GM12878 (cell line): ENCODE results near the gene COX4I2. TPM values are rescaled to one million over a fixed set of nuclear protein-coding genes. Genes with fewer than 3 reads are reported as not detected.

Experiments
- ATAC-seq: fragments of 200-7000 bp; cut with Tn5 transposase; 3 replicates; pipeline ENCODE4 v1.9.1; 2020; ENCODE audit warnings: mild to moderate bottlenecking, moderate library complexity
- BruUV-seq: library from RNA; stranded (reverse); fragments of 400-500 nt; replicated peaks from 2 replicates; lab custom pipeline; 2021; lab: Mats Ljungman, UMichigan
- CTCF ChIA-PET: fragments of 300-600 bp; sonication (Branson Sonifier 250); formaldehyde crosslinking; extraction: SDS; loops from one replicate; lab custom pipeline; 2021; ENCODE audit warnings: inconsistent platforms; lab: Yijun Ruan, JAX
- POLR2A ChIA-PET: fragments of 350-600 bp; formaldehyde crosslinking; extraction: SDS; loops from one replicate; lab custom pipeline; 2021; ENCODE audit warnings: inconsistent platforms; lab: Charles Lee
- RAD21 ChIA-PET: fragments of 300-600 bp; sonication (Branson Sonifier 250); formaldehyde crosslinking; loops from one replicate; lab custom pipeline; 2023; ENCODE audit warnings: antibody characterized with exemption; ENCODE audit not compliant: unreplicated experiment; lab: Charles Lee
- SMC1A ChIA-PET: fragments of 300-600 bp; sonication (Branson Sonifier 250); formaldehyde crosslinking; loops from one replicate; lab custom pipeline; 2023; ENCODE audit not compliant: unreplicated experiment, uncharacterized antibody; lab: Charles Lee
- DNase-seq: peaks from one replicate; pipeline ENCODE4 v3.0.0-alpha.2; 2011; ENCODE audit warnings: low read depth, low spot score
- FAIRE-seq: peaks from 3 replicates; lab custom pipeline; 2011; peaks lifted over from hg19 to GRCh38; lab: Jason Lieb, UNC
- H2AFZ ChIP-seq: 2 replicates; pipeline ENCODE4 v1.6.0; 2011; ENCODE audit warnings: low read depth, low read length, control low read depth; ENCODE audit not compliant: control insufficient read depth
- H3K27ac ChIP-seq: 2 replicates; pipeline ENCODE4 v1.5.1; 2011; ENCODE audit warnings: control low read depth; ENCODE audit not compliant: control insufficient read depth, insufficient read depth
- H3K27me3 ChIP-seq, 2 experiments: replicated peaks in 1 of 2; 2 replicates each; pipeline versions ENCODE4 v1.6.0 to v1.6.1; 2011; ENCODE audit warnings: low read length in 1 of 2; ENCODE audit not compliant: control insufficient read depth in 2 of 2, insufficient read depth in 2 of 2
- H3K36me3 ChIP-seq, 2 experiments: 2 replicates each; pipeline ENCODE4 v1.5.1; 2011; ENCODE audit warnings: low read length in 1 of 2; ENCODE audit not compliant: control insufficient read depth in 2 of 2, insufficient read depth in 2 of 2
- H3K4me1 ChIP-seq: 2 replicates; pipeline ENCODE4 v1.6.1; 2011; ENCODE audit warnings: mild to moderate bottlenecking, low read length, moderate library complexity, mixed read lengths; ENCODE audit not compliant: control insufficient read depth, insufficient read depth
- H3K4me2 ChIP-seq: 2 replicates; pipeline ENCODE4 v1.6.0; 2011; ENCODE audit warnings: control low read depth; ENCODE audit not compliant: control insufficient read depth, insufficient read depth
- H3K4me3 ChIP-seq: fragments of 200-600 bp; sonication (generic); 2 replicates; pipeline ENCODE4 v1.5.1; 2016
- H3K79me2 ChIP-seq: 2 replicates; pipeline ENCODE4 v1.6.0; 2011; ENCODE audit warnings: low read length; ENCODE audit not compliant: control insufficient read depth, insufficient read depth
- H3K9ac ChIP-seq: 2 replicates; pipeline ENCODE4 v1.8.0; 2011; ENCODE audit warnings: low read length, control low read depth, mixed read lengths; ENCODE audit not compliant: control insufficient read depth, insufficient read depth
- H3K9me3 ChIP-seq: replicated peaks from 3 replicates; pipeline ENCODE4 v1.5.1; 2011; ENCODE audit warnings: mild to moderate bottlenecking, low read length; ENCODE audit not compliant: control insufficient read depth, insufficient read depth
- H4K20me1 ChIP-seq: 2 replicates; pipeline ENCODE4 v1.6.0; 2011; ENCODE audit not compliant: control insufficient read depth, insufficient read depth
- E2F4 ChIP-seq: IDR thresholded peaks from 2 replicates; pipeline ENCODE4 v1.6.1; 2012; ENCODE audit warnings: low read depth, low read length, improper control_type of control experiment
- EGR1 ChIP-seq, 2 experiments: IDR thresholded peaks; 1 replicate in 1 of 2; 2 replicates in 1 of 2; pipeline ENCODE4 v1.6.1; 2011 to 2012; ENCODE audit warnings: low read depth in 2 of 2, low read length in 2 of 2, borderline replicate concordance in 1 of 2, mild to moderate bottlenecking in 1 of 2, moderate library complexity in 1 of 2
- EP300 ChIP-seq, 2 experiments: fragments of 150-350 bp in 1 of 2; IDR thresholded peaks; 2 replicates each; pipeline ENCODE4 v1.6.1; 2011 to 2012; ENCODE audit warnings: low read depth in 2 of 2, low read length in 2 of 2, borderline replicate concordance in 1 of 2, improper control_type of control experiment in 1 of 2, inconsistent platforms in 1 of 2; ENCODE audit not compliant: control insufficient read depth in 1 of 2
- FOXK2 ChIP-seq: fragments of 450-650 bp; IDR thresholded peaks from 2 replicates; pipeline ENCODE4 v1.6.1; 2017; ENCODE audit warnings: mild to moderate bottlenecking, moderate library complexity
- NR2F1 ChIP-seq: fragments of 450-650 bp; conservative IDR thresholded peaks from 2 replicates; pipeline ENCODE4 v1.6.1; 2017; ENCODE audit warnings: mild to moderate bottlenecking
- PAX8 ChIP-seq: fragments of 450-650 bp; IDR thresholded peaks from 2 replicates; pipeline ENCODE4 v1.6.1; 2017; ENCODE audit warnings: mild to moderate bottlenecking, moderate library complexity
- RCOR1 ChIP-seq: conservative IDR thresholded peaks from 2 replicates; pipeline ENCODE4 v1.6.1; 2012; ENCODE audit warnings: low read depth, low read length, improper control_type of control experiment
- SMC3 ChIP-seq: IDR thresholded peaks from 2 replicates; pipeline ENCODE4 v1.6.1; 2011; ENCODE audit warnings: low read length, improper control_type of control experiment, borderline replicate concordance
- USF1 ChIP-seq: IDR thresholded peaks from 2 replicates; pipeline ENCODE4 v1.6.1; 2011; ENCODE audit warnings: borderline replicate concordance, low read depth, mild to moderate bottlenecking, moderate library complexity, mixed read lengths, low read length; ENCODE audit not compliant: insufficient read depth; ENCODE audit errors: extremely low read length
- WGBS: methylation state at CpG from one replicate; pipeline ENCODE4 v1.1.6; 2016; ENCODE audit warnings: low lambda C conversion rate; ENCODE audit not compliant: insufficient replicate concordance, insufficient coverage; ENCODE audit errors: missing lambda C conversion rate; 5-methylcytosine and 5-hydroxymethylcytosine counted together
- in situ Hi-C: fragments of 300-500 bp; cut with MboI; formaldehyde crosslinking; loops from 9 replicates; pipeline ENCODE4 v1.14.3; 2018; ENCODE audit warnings: mixed read lengths
- intact Hi-C: fragments of 100-400 bp; cut with micrococcal nuclease; formaldehyde crosslinking; loops from one replicate; pipeline ENCODE4 v1.14.2; 2022; ENCODE audit not compliant: unreplicated experiment
- polyA plus RNA-seq, 11 experiments: library from polyadenylated mRNA; depleted of rRNA in 4 of 11; unstranded in 6 of 11; stranded (reverse) in 5 of 11; fragments of >200 nt; fragmentation: Nextera tagmentation in 4 of 11; fragmentation: Illumina TruSeq in 1 of 11; extraction: Ambion mirVana in 4 of 11; extraction: Trizol in 1 of 11; gene quantifications; 1 replicate in 1 of 11; 2 replicates in 10 of 11; pipeline versions ENCODE4 v1.2.1 to v1.2.3, GENCODE V29; 2011 to 2016; ENCODE audit warnings: inconsistent platforms in 2 of 11, missing spikeins in 2 of 11, low read depth in 1 of 11
- total RNA-seq, 4 experiments: library from RNA; depleted of rRNA in 3 of 4; stranded (reverse); fragments of >200 nt in 3 of 4; fragmentation: Illumina TruSeq in 1 of 4; extraction: Trizol in 1 of 4; gene quantifications; 2 replicates each; pipeline versions ENCODE4 v1.2.1 to v1.2.3, GENCODE V29; 2013 to 2021

Gene COX4I2
- total and polyA plus RNA-seq, 10 of the 15 experiments (the other 5 are each of a cell fraction or from before 2014, with no cell fraction given): not detected

GRCh38 chr20:31643522-31643921, 5.8 kb downstream of the COX4I2 start:
- Histone ChIP-seq H3K79me2 (no peaks in the 10 kb centered on the region), H3K27me3 (no peaks in the 10 kb centered on the region), H3K4me2 (no peak overlapping the region), H3K4me3 (no peak overlapping the region), H2AFZ (no peak overlapping the region), H3K36me3 (no peaks in the 10 kb centered on the region), H3K9me3 (no peaks in the 10 kb centered on the region), H3K27ac (no peak overlapping the region), H3K9ac (no peak overlapping the region), H3K4me1 (peaks cover 2% of the 10 kb centered on the region), H4K20me1 (no peaks in the 10 kb centered on the region)
- ATAC-seq: no peak
- ChIA-PET SMC1A (interaction anchor here (1.6 kb wide), 1 partner anchor 80 kb away, joined by 3 read pairs; no protein-coding TSS in a partner anchor), RAD21 (no interaction called here), CTCF (interaction anchor here (0.6 to 2.7 kb wide), 4 partner anchors 9 to 80 kb away, joined by 3 to 14 read pairs (median 3); no protein-coding TSS in a partner anchor), POLR2A (interaction anchor here (1.3 kb wide), 1 partner anchor 80 kb away, joined by 3 read pairs; no protein-coding TSS in a partner anchor)
- WGBS: 72% methylated on average over 4 of the region's 4 CpGs
- in situ Hi-C loops (no loop called here), intact Hi-C loops (no loop called here)
- BruUV-seq: no TSS peak
- TF ChIP-seq EGR1 (IDR thresholded peaks at IDR 0.05; ENCODE audit: borderline replicate concordance in 1 of 2, low read depth in 2 of 2, low read length in 2 of 2): no peak
- TF ChIP-seq E2F4: no peak
- TF ChIP-seq EP300 (IDR thresholded peaks at IDR 0.05; ENCODE audit: borderline replicate concordance in 1 of 2, control insufficient read depth in 1 of 2, low read depth in 2 of 2, low read length in 2 of 2): no peak
- no peak for TF ChIP-seq FOXK2
- no peak for TF ChIP-seq NR2F1
- no peak for TF ChIP-seq USF1
- TF ChIP-seq SMC3: no peak
- no peak for TF ChIP-seq RCOR1
- TF ChIP-seq PAX8: no peak
- FAIRE-seq: no peak
- DNase-seq: no peak
